NCI-H1417 (cell line): ENCODE data around the gene IL36A.

Experiments
- DNase-seq, 3 experiments: peaks; one replicate each; lab custom pipeline; 2025; lab: John Stamatoyannopoulos, UW

The IL36A gene

GRCh38 chr2:113005030-113005509 is at the start of gene IL36A:
IL36A (plus strand) TSS chr2:113005459; CDS start chr2:113005872, 413 bp downstream.
- no peak for DNase-seq

GRCh38 chr2:112957511-112957910 is 47.7 kb upstream of the IL36A start:
- DNase-seq = no peak

- DNase-seq = peak; percentile 24 to 81 (median 51)
Observed at GRCh38 chr2:112958428-112959108, 46.7 kb upstream of the IL36A start.

GRCh38 chr2:112959109-112959812 is 46.0 kb upstream of the IL36A start:
- DNase-seq = peak in 1 of 3 experiments; percentile 45

- no peak for DNase-seq
Observed at GRCh38 chr2:112960230-112960825, 44.9 kb upstream of the IL36A start.

- DNase-seq = peak in 1 of 3 experiments; percentile 26
Observed at GRCh38 chr2:112962308-112963175, 42.7 kb upstream of the IL36A start.

- DNase-seq = no peak
Observed at GRCh38 chr2:112967023-112967422, 38.2 kb upstream of the IL36A start.

GRCh38 chr2:112972423-112973086 is 32.7 kb upstream of the IL36A start:
- DNase-seq = no peak

GRCh38 chr2:112973156-112973555 is 32.1 kb upstream of the IL36A start:
- no peak for DNase-seq

- no peak for DNase-seq
Observed at GRCh38 chr2:112977559-112978056, 27.7 kb upstream of the IL36A start, which contains the start of gene IL36G. IL36G (plus strand) TSS chr2:112978006; CDS start chr2:112978639, 633 bp downstream.

GRCh38 chr2:112979731-112980130 is 25.5 kb upstream of the IL36A start:
- DNase-seq = no peak

GRCh38 chr2:112980537-112980936 is 24.7 kb upstream of the IL36A start:
- DNase-seq = no peak

- no peak for DNase-seq
Observed at GRCh38 chr2:112985090-112985489, 20.2 kb upstream of the IL36A start.

GRCh38 chr2:112989611-112990010 is 15.6 kb upstream of the IL36A start:
- DNase-seq = no peak

- DNase-seq = no peak
Observed at GRCh38 chr2:112993831-112994230, 11.4 kb upstream of the IL36A start.

GRCh38 chr2:112994648-112995047 is 10.6 kb upstream of the IL36A start:
- DNase-seq = no peak

GRCh38 chr2:112995346-112995920 is 9.8 kb upstream of the IL36A start:
- no peak for DNase-seq

- no peak for DNase-seq
Observed at GRCh38 chr2:112996635-112997034, 8.6 kb upstream of the IL36A start.

GRCh38 chr2:112997151-112997550 is 8.1 kb upstream of the IL36A start:
- no peak for DNase-seq

GRCh38 chr2:113000436-113000835 is 4.8 kb upstream of the IL36A start:
- DNase-seq = no peak

GRCh38 chr2:113002677-113003076 is 2.6 kb upstream of the IL36A start:
- no peak for DNase-seq
